Brain microvascular endothelial cell (primary cell): ENCODE data around the gene SLC7A1.

Source experiments
- DNase-seq: peaks from one replicate; pipeline ENCODE4 v3.0.0-alpha.2; 2020
- H3K27ac ChIP-seq: fragments of 250-450 bp; sonication (Bioruptor Pico); 2 replicates; pipeline ENCODE4 v1.5.1; 2020; ENCODE audit warnings: mild to moderate bottlenecking, moderate library complexity
- H3K27me3 ChIP-seq: fragments of 250-450 bp; sonication (Bioruptor Pico); replicated peaks from 2 replicates; pipeline ENCODE4 v1.5.1; 2020; ENCODE audit warnings: mild to moderate bottlenecking
- H3K36me3 ChIP-seq: fragments of 250-450 bp; sonication (Bioruptor Pico); replicated peaks from 2 replicates; pipeline ENCODE4 v1.5.1; 2020; ENCODE audit warnings: mild to moderate bottlenecking
- H3K4me3 ChIP-seq: 2 replicates; pipeline ENCODE4 v1.5.1; 2011; ENCODE audit warnings: low read depth, mild to moderate bottlenecking, control low read depth, low read length, moderate library complexity
- CTCF ChIP-seq: IDR thresholded peaks from 2 replicates; pipeline ENCODE4 v1.5.1; 2011; ENCODE audit warnings: low read depth, mild to moderate bottlenecking, moderate library complexity, low read length, control low read depth, inconsistent platforms; ENCODE audit errors: missing control alignments
- in situ Hi-C: cut with HindIII; loops from 2 replicates; pipeline ENCODE4 v1.10.0; 2017; ENCODE audit warnings: low sequenced_read_pairs, low pct_ligation_motif_present

The SLC7A1 gene

GRCh38 chr13:29487466-29488454 lies 107.7 kb downstream of the SLC7A1 start:
- Histone ChIP-seq H3K36me3 (no peaks in the 10 kb centered on the region), H3K27ac (no peak overlapping the region), H3K4me3 (no peak overlapping the region), H3K27me3 (peaks cover 1% of the 10 kb centered on the region)
- no peak for TF ChIP-seq CTCF
- no peak for DNase-seq
- in situ Hi-C loops = no loop called here

- no peak for DNase-seq
- TF ChIP-seq CTCF = no peak
- no peak overlapping the region for H3K27ac ChIP-seq
These were observed 108.9 kb downstream of the SLC7A1 start for GRCh38 chr13:29486551-29486950.

GRCh38 chr13:29484796-29485195 lies 110.7 kb downstream of the SLC7A1 start:
- H3K27me3 ChIP-seq = no peaks in the 10 kb centered on the region
- TF ChIP-seq CTCF = no peak
- no peak for DNase-seq
- in situ Hi-C loops = no loop called here
- H3K27ac ChIP-seq = no peak overlapping the region
- H3K36me3 ChIP-seq = no peaks in the 10 kb centered on the region
- H3K4me3 ChIP-seq = no peak overlapping the region

More at GRCh38 chr13:29486551-29486950, 108.9 kb downstream of the SLC7A1 start:
- Histone ChIP-seq H3K36me3 (no peaks in the 10 kb centered on the region), H3K4me3 (no peak overlapping the region), H3K27me3 (no peaks in the 10 kb centered on the region)
- in situ Hi-C loops = no loop called here

GRCh38 chr13:29484236-29484635 lies 111.3 kb downstream of the SLC7A1 start:
- Histone ChIP-seq H3K36me3 (no peaks in the 10 kb centered on the region), H3K27me3 (no peaks in the 10 kb centered on the region), H3K27ac (no peak overlapping the region), H3K4me3 (no peak overlapping the region)
- DNase-seq = no peak
- in situ Hi-C loops = no loop called here
- no peak for TF ChIP-seq CTCF

- Histone ChIP-seq H3K36me3 (no peaks in the 10 kb centered on the region), H3K27me3 (no peaks in the 10 kb centered on the region), H3K4me3 (no peak overlapping the region), H3K27ac (no peak overlapping the region)
- no peak for DNase-seq
- in situ Hi-C loops = no loop called here
- no peak for TF ChIP-seq CTCF
These were observed 111.9 kb downstream of the SLC7A1 start for GRCh38 chr13:29483623-29484022.
